Esophagus muscularis mucosa (tissue), 4 donors: ENCODE results near the gene SCTR.

Experiments
- CTCF ChIP-seq, 3 experiments: fragments of 200-600 bp in 2 of 3; fragments of 450-650 bp in 1 of 3; sonication (generic) in 2 of 3; IDR thresholded peaks; one replicate each; pipeline ENCODE4 v1.5.1; 2017 to 2019; ENCODE audit warnings: antibody characterized with exemption in 3 of 3, mild to moderate bottlenecking in 2 of 3, moderate library complexity in 1 of 3
- EP300 ChIP-seq: sonication (generic); formaldehyde crosslinking; IDR thresholded peaks from one replicate; pipeline ENCODE4 v1.6.1; 2017; ENCODE audit warnings: antibody characterized with exemption
- POLR2A ChIP-seq: fragments of 450-650 bp; IDR thresholded peaks from one replicate; pipeline ENCODE4 v1.6.1; 2017; ENCODE audit warnings: antibody characterized with exemption, moderate library complexity, mild to moderate bottlenecking, low read depth

- no peak for TF ChIP-seq CTCF (IDR thresholded peaks at IDR 0.05)
- TF ChIP-seq EP300 = no peak
- TF ChIP-seq POLR2A = no peak
Observed at GRCh38 chr2:119428488-119429224, 95.6 kb downstream of the SCTR start.
